ENCODE data around the gene PRKCQ.

DNA sequence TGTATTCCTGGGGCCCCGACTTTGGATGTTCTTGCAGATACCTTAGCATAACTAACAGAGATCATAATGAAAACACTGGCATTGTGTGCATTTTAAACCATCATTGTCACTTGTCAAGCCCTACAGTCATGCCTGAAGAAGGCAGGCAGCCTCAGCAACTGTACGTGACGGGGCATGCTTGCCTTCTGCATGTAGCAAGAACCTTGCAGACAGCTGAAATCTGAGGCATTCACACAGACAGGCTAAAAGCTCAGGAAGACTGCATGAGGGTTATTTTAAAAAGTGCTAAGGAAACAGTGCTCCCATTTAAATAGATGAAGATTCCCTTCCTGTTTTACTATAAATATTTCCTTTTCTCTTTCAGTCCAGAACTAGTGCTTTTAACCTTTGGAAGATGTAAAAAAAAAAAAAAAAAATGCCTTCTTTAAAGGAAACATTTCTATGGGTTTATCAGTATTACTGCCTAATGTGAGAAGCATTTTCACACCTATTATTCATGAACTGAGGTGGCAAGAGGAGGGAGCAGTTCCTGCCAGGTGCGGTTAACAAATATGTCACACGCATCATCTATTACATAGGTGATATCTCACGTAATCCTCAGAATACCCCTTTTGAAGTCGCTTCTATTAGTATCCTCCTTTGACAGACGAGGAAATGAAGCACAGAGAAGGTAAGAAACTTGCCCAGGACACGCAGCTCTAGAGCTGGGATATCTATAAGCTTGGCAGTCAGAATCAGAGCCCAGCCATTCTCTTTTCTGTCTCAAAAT, 88.1 kb downstream of the PRKCQ start:
- TF ChIP-seq, protein P1, sequence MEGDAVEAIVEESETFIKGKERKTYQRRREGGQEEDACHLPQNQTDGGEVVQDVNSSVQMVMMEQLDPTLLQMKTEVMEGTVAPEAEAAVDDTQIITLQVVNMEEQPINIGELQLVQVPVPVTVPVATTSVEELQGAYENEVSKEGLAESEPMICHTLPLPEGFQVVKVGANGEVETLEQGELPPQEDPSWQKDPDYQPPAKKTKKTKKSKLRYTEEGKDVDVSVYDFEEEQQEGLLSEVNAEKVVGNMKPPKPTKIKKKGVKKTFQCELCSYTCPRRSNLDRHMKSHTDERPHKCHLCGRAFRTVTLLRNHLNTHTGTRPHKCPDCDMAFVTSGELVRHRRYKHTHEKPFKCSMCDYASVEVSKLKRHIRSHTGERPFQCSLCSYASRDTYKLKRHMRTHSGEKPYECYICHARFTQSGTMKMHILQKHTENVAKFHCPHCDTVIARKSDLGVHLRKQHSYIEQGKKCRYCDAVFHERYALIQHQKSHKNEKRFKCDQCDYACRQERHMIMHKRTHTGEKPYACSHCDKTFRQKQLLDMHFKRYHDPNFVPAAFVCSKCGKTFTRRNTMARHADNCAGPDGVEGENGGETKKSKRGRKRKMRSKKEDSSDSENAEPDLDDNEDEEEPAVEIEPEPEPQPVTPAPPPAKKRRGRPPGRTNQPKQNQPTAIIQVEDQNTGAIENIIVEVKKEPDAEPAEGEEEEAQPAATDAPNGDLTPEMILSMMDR (conservative IDR thresholded peaks at IDR 0.05), result no peak
- TF ChIP-seq EZH2 (IDR thresholded peaks at IDR 0.05; ENCODE audit: low read depth), result no peak
